MM.1S (cell line): Measurements from ENCODE around the gene MSANTD1.

Experiments used
- DNase-seq: peaks from one replicate; pipeline ENCODE4 v3.0.0-alpha.2; 2015
- H2AFZ ChIP-seq: fragments of 300-600 bp; sonication (generic); 2 replicates; pipeline ENCODE4 v1.6.0; 2016; ENCODE audit warnings: antibody characterized with exemption, low read length
- H3F3A ChIP-seq: fragments of 300-600 bp; sonication (generic); 2 replicates; pipeline ENCODE4 v1.6.1; 2016; ENCODE audit warnings: mild to moderate bottlenecking, antibody characterized with exemption, low read length, moderate library complexity, mixed read lengths; ENCODE audit not compliant: insufficient read depth
- H3K27ac ChIP-seq: fragments of 300-600 bp; sonication (generic); 2 replicates; pipeline ENCODE4 v1.5.1; 2016; ENCODE audit warnings: mild to moderate bottlenecking, low read length
- H3K27me3 ChIP-seq: fragments of 300-600 bp; sonication (generic); replicated peaks from 2 replicates; pipeline ENCODE4 v1.6.0; 2016; ENCODE audit warnings: low read length; ENCODE audit not compliant: insufficient read depth
- H3K36me3 ChIP-seq: fragments of 300-600 bp; sonication (generic); replicated peaks from 2 replicates; pipeline ENCODE4 v1.6.1; 2016; ENCODE audit warnings: mild to moderate bottlenecking, low read length, mixed read lengths; ENCODE audit not compliant: insufficient read depth
- H3K4me1 ChIP-seq: fragments of 300-600 bp; sonication (generic); 2 replicates; pipeline ENCODE4 v1.6.1; 2016; ENCODE audit warnings: low read length, mixed read lengths
- H3K4me2 ChIP-seq: fragments of 300-600 bp; sonication (generic); 2 replicates; pipeline ENCODE4 v1.6.0; 2016; ENCODE audit warnings: low read depth, low read length
- H3K4me3 ChIP-seq: fragments of 300-600 bp; sonication (generic); 2 replicates; pipeline ENCODE4 v1.5.1; 2016; ENCODE audit warnings: low read length, mixed read lengths
- H3K79me2 ChIP-seq: fragments of 300-600 bp; sonication (generic); 2 replicates; pipeline ENCODE4 v1.6.1; 2016; ENCODE audit warnings: mixed run types, low read length, mixed read lengths
- H3K9ac ChIP-seq: fragments of 300-600 bp; sonication (generic); 2 replicates; pipeline ENCODE4 v1.6.1; 2016; ENCODE audit warnings: low read length, mixed read lengths
- H3K9me2 ChIP-seq: fragments of 300-600 bp; sonication (generic); replicated peaks from 2 replicates; pipeline ENCODE4 v1.6.1; 2016; ENCODE audit warnings: mild to moderate bottlenecking, low read length, mixed read lengths; ENCODE audit not compliant: insufficient read depth
- H3K9me3 ChIP-seq: fragments of 300-600 bp; sonication (generic); replicated peaks from 2 replicates; pipeline ENCODE4 v1.6.1; 2016; ENCODE audit warnings: mild to moderate bottlenecking, low read length, mixed read lengths; ENCODE audit not compliant: insufficient read depth
- H4K20me1 ChIP-seq: fragments of 300-600 bp; sonication (generic); 2 replicates; pipeline ENCODE4 v1.6.1; 2016; ENCODE audit warnings: mild to moderate bottlenecking, low read length, moderate library complexity, mixed read lengths; ENCODE audit not compliant: insufficient read depth
- EZH2 ChIP-seq: fragments of 300-600 bp; sonication (generic); optimal IDR thresholded peaks from 2 replicates; pipeline ENCODE3; 2017; ENCODE audit warnings: low read depth, mild to moderate bottlenecking, antibody characterized with exemption, low read length, mixed read lengths
- EZH2phosphoT487 ChIP-seq: fragments of 300-600 bp; sonication (generic); IDR thresholded peaks from 2 replicates; pipeline ENCODE4 v1.6.1; 2018; ENCODE audit warnings: antibody characterized with exemption, low read length
- TF ChIP-seq, protein P1 (sequence below): fragments of 300-600 bp; sonication (generic); IDR thresholded peaks from 2 replicates; pipeline ENCODE4 v1.5.1; 2016; ENCODE audit warnings: antibody characterized with exemption, low read length, mixed read lengths

MSANTD1 gene

GRCh38 chr4:3211866-3212265 is 37.1 kb upstream of the MSANTD1 start:
- no peaks in the 10 kb centered on the region for H4K20me1 ChIP-seq
- no peaks in the 10 kb centered on the region for H3K4me1 ChIP-seq
- no peak overlapping the region for H2AFZ ChIP-seq
- no peaks in the 10 kb centered on the region for H3K9me3 ChIP-seq
- H3F3A ChIP-seq, result no peaks in the 10 kb centered on the region
- no peaks in the 10 kb centered on the region for H3K27me3 ChIP-seq
- H3K27ac ChIP-seq, result no peak overlapping the region
- no peak overlapping the region for H3K4me3 ChIP-seq
- TF ChIP-seq EZH2 (no peak), EZH2phosphoT487 (no peak)
- TF ChIP-seq, protein P1, sequence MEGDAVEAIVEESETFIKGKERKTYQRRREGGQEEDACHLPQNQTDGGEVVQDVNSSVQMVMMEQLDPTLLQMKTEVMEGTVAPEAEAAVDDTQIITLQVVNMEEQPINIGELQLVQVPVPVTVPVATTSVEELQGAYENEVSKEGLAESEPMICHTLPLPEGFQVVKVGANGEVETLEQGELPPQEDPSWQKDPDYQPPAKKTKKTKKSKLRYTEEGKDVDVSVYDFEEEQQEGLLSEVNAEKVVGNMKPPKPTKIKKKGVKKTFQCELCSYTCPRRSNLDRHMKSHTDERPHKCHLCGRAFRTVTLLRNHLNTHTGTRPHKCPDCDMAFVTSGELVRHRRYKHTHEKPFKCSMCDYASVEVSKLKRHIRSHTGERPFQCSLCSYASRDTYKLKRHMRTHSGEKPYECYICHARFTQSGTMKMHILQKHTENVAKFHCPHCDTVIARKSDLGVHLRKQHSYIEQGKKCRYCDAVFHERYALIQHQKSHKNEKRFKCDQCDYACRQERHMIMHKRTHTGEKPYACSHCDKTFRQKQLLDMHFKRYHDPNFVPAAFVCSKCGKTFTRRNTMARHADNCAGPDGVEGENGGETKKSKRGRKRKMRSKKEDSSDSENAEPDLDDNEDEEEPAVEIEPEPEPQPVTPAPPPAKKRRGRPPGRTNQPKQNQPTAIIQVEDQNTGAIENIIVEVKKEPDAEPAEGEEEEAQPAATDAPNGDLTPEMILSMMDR, result no peak
- H3K36me3 ChIP-seq, result peaks cover 6% of the 10 kb centered on the region; the same call in 1 of the 2 replicates
- H3K79me2 ChIP-seq, result no peaks in the 10 kb centered on the region
- H3K9ac ChIP-seq, result no peak overlapping the region
- DNase-seq, result no peak
- H3K4me2 ChIP-seq, result no peak overlapping the region
- H3K9me2 ChIP-seq, result no peaks in the 10 kb centered on the region

DNA sequence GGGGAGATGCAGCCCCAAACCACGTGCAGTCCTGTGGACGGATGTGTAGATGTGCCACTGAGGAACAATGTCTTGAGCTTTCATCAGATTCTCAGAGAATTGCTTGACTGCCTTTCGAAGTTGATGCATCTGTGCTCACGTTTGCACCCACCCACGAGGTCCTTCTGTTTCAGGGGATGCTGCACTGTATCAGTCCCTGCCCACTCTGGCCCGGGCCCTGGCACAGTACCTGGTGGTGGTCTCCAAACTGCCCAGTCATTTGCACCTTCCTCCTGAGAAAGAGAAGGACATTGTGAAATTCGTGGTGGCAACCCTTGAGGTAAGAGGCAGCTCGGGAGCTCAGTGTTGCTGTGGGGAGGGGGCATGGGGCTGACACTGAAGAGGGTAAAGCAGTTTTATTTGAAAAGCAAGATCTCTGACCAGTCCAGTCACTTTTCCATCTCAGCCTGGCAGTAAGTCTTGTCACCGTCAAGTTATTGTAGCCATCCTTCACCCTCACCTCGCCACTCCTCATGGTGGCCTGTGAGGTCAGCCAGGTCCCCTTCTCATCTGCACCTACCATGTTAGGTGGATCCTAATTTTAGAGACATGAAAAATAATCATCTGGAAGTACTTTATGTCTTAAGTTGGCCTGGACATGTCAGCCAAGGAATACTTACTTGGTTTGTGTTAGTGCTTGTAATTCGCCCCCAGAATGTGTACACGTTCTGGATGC is 36.4 kb upstream of the MSANTD1 start:
- H3K27ac ChIP-seq, result no peak overlapping the region
- H3K27me3 ChIP-seq, result no peaks in the 10 kb centered on the region
- no peaks in the 10 kb centered on the region for H3K9me2 ChIP-seq
- no peaks in the 10 kb centered on the region for H3K79me2 ChIP-seq
- no peaks in the 10 kb centered on the region for H3K4me1 ChIP-seq
- no peaks in the 10 kb centered on the region for H3K9me3 ChIP-seq
- no peak overlapping the region for H2AFZ ChIP-seq
- peaks cover 6% of the 10 kb centered on the region; the same call in 1 of the 2 replicates for H3K36me3 ChIP-seq
- H3F3A ChIP-seq, result no peaks in the 10 kb centered on the region
- no peaks in the 10 kb centered on the region for H4K20me1 ChIP-seq
- TF ChIP-seq EZH2 (no peak), EZH2phosphoT487 (no peak)
- TF ChIP-seq, protein P1, result no peak
- DNase-seq, result no peak
- no peak overlapping the region for H3K4me3 ChIP-seq
- no peak overlapping the region for H3K9ac ChIP-seq
- H3K4me2 ChIP-seq, result no peak overlapping the region

GRCh38 chr4:3213106-3213425 is 35.9 kb upstream of the MSANTD1 start:
- Histone ChIP-seq H3K9ac (no peak overlapping the region), H3K9me2 (no peaks in the 10 kb centered on the region), H3K27ac (no peak overlapping the region), H3K4me3 (no peak overlapping the region), H3K9me3 (no peaks in the 10 kb centered on the region), H2AFZ (no peak overlapping the region), H3K79me2 (no peaks in the 10 kb centered on the region), H3K27me3 (no peaks in the 10 kb centered on the region), H4K20me1 (no peaks in the 10 kb centered on the region), H3K4me1 (no peaks in the 10 kb centered on the region), H3K36me3 (peaks cover 6% of the 10 kb centered on the region; the same call in 1 of the 2 replicates), H3K4me2 (no peak overlapping the region), H3F3A (no peaks in the 10 kb centered on the region)
- TF ChIP-seq EZH2 (no peak), EZH2phosphoT487 (no peak)
- TF ChIP-seq, protein P1, result no peak
- DNase-seq, result no peak
